GM21447 (cell line): ENCODE results near the gene LIN9.

Source experiments
- ATAC-seq: cut with Tn5 transposase; IDR thresholded peaks from one replicate; pipeline ENCODE4 v1.9.1; 2021; ENCODE audit not compliant: unreplicated experiment

Gene LIN9

GRCh38 chr1:226322986-226323385, 14.0 kb upstream of the LIN9 start:
- no peak for ATAC-seq

DNA sequence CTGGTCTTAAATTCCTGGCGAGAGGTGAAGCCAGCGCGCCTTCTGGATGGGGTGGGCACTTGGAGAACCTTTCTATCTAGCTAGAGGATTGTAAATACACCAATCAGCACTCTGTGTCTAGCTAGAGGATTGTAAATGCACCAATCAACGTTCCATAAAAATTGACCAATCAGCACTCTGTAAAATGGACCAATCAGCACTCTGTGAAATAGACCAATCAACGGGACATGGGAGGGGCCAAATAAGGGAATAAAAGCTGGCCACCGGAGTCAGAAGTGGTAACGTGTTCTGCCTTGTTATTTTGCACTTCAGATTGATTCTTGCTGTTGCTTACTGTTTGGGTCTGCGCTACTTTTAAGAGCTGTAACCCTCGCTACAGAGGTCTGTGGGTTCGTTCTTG, 12.0 kb upstream of the LIN9 start:
- ATAC-seq, result no peak

DNA sequence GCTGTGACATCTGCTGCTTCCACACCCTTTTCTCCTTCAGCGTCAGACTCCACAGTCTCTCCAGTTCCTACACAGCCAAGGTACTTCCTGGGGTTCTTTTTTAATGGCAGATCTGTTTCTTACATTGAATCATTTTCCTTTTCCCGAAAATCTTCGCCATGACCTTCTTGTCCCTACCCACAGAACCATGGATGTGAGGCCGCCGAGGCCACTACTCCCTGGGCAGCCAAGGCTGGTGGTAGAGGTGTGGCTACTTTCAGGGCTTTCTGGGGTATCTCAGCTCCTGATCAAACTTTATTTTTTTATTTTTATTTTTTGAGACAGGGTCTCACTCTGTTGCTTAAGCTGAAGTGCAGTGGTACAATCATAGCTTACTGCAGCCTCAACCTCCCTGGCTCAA, 9.5 kb upstream of the LIN9 start:
- no peak for ATAC-seq

DNA sequence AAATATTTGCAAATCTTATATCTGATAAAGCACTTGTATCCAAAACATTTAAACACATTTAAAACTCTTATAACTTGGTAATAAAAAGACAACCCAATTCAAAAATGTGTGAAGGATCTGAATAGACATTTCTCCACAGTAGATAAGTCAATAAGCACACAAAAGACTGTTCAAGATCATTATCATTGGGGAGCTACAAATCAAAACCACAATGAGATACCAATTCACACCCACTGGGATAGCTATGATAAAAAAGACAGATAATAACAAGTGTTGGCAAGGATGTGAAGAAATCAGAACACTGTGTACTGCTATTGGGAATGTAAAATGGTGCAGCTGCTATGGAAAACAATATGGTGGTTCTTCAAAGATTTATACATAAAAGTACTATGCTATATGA, 5.1 kb upstream of the LIN9 start:
- no peak for ATAC-seq

- no peak for ATAC-seq
Observed at GRCh38 chr1:226312065-226312464, 3.1 kb upstream of the LIN9 start.

GRCh38 chr1:226311376-226311775, 2.4 kb upstream of the LIN9 start:
- no peak for ATAC-seq

GRCh38 chr1:226310637-226311195, 1.8 kb upstream of the LIN9 start:
- ATAC-seq, result no peak

DNA sequence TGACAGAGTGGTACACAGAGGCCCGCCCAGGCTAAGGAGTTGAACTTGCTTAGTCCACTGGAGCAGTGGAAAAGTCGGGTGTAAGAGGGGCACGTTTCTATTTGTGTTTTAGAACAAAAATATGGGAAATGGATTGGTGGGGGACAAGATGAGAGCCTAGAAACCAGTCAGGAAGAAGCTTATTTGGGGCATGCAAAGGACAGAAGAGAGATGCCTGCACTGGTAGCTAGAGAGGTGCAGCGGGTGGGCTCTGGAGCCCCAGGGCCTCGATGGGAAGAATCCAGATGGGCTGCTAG, 1.2 kb upstream of the LIN9 start:
- ATAC-seq, result no peak

- peak; percentile 13 for ATAC-seq
Observed at GRCh38 chr1:226309398-226310244, 657 bp upstream of the LIN9 start.

GRCh38 chr1:226308166-226308722, 720 bp downstream of the LIN9 start:
- ATAC-seq, result peak; percentile 24

DNA sequence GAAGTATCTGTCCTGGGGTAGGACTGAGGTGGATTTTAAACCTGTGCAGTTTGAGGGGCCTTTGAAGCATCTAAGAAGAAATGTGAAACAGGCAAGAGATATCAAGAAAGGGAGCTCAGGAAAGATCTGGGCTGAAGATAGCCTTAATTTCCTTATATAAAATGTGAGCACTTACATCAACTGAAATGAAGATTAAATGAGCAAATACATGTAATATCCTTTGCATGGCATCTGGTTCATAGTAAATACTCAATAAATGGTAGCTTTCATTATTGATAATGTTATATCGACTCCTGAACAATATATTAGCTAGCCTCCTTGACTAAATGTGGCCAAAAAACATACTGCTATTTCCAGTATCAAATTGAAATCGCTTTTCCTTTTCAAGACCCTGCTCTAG, 2.5 kb downstream of the LIN9 start:
- no peak for ATAC-seq

GRCh38 chr1:226305184-226305583, 3.8 kb downstream of the LIN9 start:
- no peak for ATAC-seq

DNA sequence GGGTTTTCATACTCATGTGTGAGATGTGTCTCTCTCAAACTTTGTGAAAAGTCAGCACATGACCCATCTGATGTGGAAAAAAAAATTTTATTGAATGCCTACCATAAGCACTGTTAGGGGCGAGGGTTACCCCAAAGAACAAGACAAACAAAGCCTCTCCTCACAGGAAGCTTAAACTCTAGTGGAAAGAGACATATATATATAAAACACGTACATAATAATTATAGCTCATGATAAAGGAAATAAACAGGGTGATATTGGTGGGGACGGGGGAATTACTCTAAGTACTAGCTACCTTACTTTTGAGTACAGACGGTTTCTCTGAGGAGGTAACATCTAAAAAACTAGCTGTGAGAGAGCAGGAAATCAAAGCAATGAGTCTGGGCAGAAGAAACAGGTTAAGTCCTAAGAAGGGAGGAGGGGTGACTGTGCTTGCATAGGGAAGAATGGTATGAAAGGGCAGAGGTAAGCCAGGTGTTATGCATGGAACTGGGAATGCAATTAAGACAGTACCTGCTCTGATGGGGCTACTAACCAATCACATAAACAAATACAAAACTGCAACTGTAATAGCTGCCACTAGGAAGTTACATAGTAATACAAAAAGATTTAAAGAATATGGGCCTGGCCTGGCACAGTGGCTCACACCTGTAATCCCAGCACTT, 4.5 kb downstream of the LIN9 start:
- no peak for ATAC-seq

GRCh38 chr1:226302731-226303130, 6.2 kb downstream of the LIN9 start:
- ATAC-seq, result no peak

DNA sequence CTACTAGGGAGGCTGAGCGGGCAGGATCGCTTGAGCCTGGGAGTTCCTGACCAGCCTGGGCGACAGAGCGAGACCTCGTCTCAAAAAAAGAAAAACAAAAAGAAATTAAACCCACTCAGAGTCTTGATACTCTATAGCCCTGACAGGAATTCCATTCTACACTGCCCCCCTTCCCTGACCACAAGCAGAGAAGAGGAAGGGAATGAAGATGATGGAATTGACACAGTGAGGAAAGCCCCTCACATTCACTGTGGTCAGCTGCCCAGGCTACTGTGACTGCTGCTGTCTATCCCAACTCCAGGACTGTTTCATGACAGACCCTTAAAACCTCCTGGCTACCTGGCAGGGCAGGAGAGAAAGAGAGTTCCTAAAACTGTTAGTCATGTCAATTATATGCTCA, 12.1 kb downstream of the LIN9 start:
- no peak for ATAC-seq

DNA sequence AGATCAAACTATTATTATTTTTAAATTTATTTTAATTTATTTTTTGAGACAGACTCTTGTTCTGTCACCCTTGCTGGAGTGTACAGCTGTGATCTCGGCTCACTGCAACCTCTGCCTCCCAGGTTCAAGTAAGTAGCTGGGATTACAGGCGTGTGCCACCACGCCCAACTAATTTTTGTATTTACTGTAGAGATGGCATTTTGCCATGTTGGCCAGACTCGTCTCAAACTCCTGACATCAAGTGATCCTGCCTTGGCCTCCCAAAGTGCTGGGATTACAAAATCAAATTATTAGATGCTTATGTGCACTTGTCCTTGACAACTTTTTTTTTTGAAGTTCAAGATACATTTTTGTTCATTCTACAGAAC, 15.4 kb downstream of the LIN9 start:
- ATAC-seq, result no peak

- ATAC-seq, result no peak
Observed at GRCh38 chr1:226292874-226293552, 16.0 kb downstream of the LIN9 start.

DNA sequence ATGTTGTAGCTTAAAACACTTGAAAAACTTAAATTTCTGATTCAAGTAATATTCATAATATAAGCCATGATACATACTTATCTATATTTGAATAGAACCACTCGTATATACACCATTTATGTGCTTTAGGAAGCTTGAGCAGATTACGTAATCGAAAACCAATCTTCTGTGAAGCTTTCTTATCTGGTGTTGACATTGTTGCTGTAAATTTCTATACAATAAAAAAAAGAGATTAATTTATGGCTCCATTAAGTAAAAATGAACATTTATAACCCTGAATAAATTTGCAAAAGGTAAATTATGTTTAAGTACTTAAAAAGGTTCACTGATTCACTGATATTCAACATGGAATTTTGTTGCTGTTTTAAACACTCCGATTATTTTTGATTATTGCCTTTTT, 21.4 kb downstream of the LIN9 start:
- no peak for ATAC-seq

DNA sequence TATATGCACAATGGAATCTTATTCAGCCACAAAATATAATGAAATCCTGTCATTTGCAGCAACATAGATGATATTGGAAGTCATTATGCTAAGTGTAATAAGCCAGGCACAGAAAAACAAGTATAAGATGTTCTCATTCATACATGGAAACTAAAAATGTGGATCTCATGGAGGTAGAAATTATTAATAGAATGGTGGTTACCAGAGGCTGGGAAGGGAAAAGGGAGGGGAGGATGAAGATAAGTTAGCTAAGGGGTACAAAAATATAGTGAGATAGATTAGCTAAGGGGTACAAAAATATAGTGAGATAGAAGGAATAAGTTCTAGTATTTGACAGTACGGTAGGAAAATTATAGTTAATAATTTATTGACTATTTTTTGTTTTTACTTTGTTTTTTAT, 27.9 kb downstream of the LIN9 start:
- ATAC-seq, result no peak

DNA sequence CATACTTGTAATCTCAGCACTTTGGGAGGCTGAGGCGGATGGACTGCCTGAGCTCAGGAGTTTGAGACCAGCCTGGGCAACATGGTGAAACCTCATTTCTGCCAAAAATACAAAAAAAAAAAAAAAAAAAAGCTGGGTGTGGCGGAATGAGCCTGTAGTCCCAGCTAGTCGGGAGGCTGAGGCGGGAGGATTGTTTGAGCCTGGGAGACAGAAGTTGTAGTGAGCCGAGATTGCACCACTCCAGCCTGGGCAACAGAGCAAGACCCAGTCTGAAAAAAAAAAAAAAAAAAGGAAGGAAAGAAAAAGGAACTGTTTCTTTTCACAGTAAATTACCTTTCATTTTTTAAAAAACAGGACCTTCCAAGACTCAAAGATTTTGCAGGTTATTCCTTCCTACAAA, 29.5 kb downstream of the LIN9 start:
- no peak for ATAC-seq

DNA sequence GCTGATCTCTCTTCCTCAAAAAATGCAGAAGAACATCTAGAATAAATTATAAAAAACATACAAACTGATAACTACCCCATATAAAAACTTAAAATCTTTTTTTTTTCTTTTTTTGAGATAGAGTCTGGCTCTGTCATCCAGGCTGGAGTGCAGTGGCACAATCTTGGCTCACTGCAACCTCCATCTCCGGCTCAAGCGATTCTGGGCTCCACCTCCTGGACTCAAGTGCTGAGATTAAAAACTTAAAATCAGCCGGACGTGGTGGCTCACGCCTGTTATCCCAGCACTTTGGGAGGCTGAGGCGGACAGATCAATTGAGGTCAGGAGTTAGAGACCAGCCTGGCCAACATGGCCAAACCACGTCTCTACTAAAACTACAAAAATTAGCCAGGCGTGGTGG, 31.1 kb downstream of the LIN9 start:
- no peak for ATAC-seq

DNA sequence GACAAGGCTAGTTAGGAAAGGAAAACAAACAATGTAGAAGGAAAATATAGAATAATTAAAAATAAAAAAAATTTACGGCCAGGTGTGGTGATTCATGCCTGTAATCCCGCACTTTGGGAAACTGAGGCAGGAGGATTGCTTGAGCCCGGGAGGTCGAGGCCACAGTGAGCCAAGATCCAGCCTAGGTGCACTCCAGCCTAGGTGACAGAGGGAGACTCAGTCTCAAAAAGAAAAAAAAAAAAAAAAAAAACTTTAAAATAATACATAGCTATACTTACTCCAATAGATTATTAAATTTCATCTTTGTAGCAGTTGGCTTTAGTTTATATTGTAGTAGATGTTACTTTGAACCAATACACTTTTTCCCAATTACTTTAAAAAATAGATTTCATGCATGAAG, 32.0 kb downstream of the LIN9 start:
- ATAC-seq, result no peak
